Chondrocyte (in vitro differentiated cells): Measurements from ENCODE around the gene INPP5D. TPM values are rescaled to one million over a fixed set of nuclear protein-coding genes. Genes with fewer than 3 reads are reported as not detected.
"Not testable (repeated sequence)": the region's sequence is repeated elsewhere in the genome, so short reads cannot be mapped to it uniquely, and the experiment has no call there.

ENCODE experiments used
- DNase-seq: peaks from one replicate; pipeline ENCODE4 v3.0.0; 2021; ENCODE audit warnings: mixed read lengths, low spot score
- H3K27ac Mint-ChIP-seq: one replicate; pipeline ENCODE4 v1.8.0; 2021; ENCODE audit warnings: mild to moderate bottlenecking, moderate library complexity, mixed read lengths; ENCODE audit not compliant: unreplicated experiment
- H3K27me3 Mint-ChIP-seq: 2 replicates; pipeline ENCODE4 v1.8.0; 2021; ENCODE audit warnings: low read depth, mixed read lengths
- H3K36me3 Mint-ChIP-seq: 2 replicates; pipeline ENCODE4 v1.8.0; 2021; ENCODE audit warnings: low read depth, mixed read lengths
- H3K4me1 Mint-ChIP-seq: 2 replicates; pipeline ENCODE4 v1.8.0; 2021; ENCODE audit warnings: low read depth, mild to moderate bottlenecking, mixed read lengths
- H3K4me3 Mint-ChIP-seq: one replicate; pipeline ENCODE4 v1.8.0; 2021; ENCODE audit warnings: mild to moderate bottlenecking, moderate library complexity, mixed read lengths; ENCODE audit not compliant: unreplicated experiment
- H3K9me3 Mint-ChIP-seq: 2 replicates; pipeline ENCODE4 v1.8.0; 2021; ENCODE audit warnings: low read depth, mixed read lengths
- CTCF ChIP-seq: fragments of 200-600 bp; sonication (generic); IDR thresholded peaks from 2 replicates; pipeline ENCODE4 v1.5.0; 2021; ENCODE audit warnings: antibody characterized with exemption, mild to moderate bottlenecking, moderate library complexity
- total RNA-seq: library from RNA; stranded (reverse); gene quantifications from 3 replicates; pipeline ENCODE4 v1.2.1, GENCODE V29; 2021

INPP5D gene
- total RNA-seq, 1 donor from 2014 or later = 0.20 TPM

GRCh38 chr2:233063269-233063975, 3.3 kb downstream of the INPP5D start:
- peaks cover under 1% of the 10 kb centered on the region for H3K27me3 Mint-ChIP-seq
- no peaks in the 10 kb centered on the region for H3K36me3 Mint-ChIP-seq
- no peak overlapping the region for H3K4me3 Mint-ChIP-seq
- DNase-seq = no peak
- TF ChIP-seq CTCF = no peak
- no peaks in the 10 kb centered on the region for H3K9me3 Mint-ChIP-seq
- no peak overlapping the region for H3K27ac Mint-ChIP-seq
- peaks cover 9% of the 10 kb centered on the region for H3K4me1 Mint-ChIP-seq

- Mint-ChIP-seq H3K36me3 (no peaks in the 10 kb centered on the region), H3K9me3 (no peaks in the 10 kb centered on the region), H3K27me3 (peaks cover 6% of the 10 kb centered on the region), H3K4me1 (peaks cover 9% of the 10 kb centered on the region), H3K4me3 (no peak overlapping the region), H3K27ac (no peak overlapping the region)
- DNase-seq = no peak
- no peak for TF ChIP-seq CTCF
These were observed 3.9 kb downstream of the INPP5D start for GRCh38 chr2:233063976-233064411.

GRCh38 chr2:233064530-233065199, 4.5 kb downstream of the INPP5D start:
- H3K4me3 Mint-ChIP-seq = no peak overlapping the region
- H3K27me3 Mint-ChIP-seq = peaks cover 8% of the 10 kb centered on the region
- peaks cover 9% of the 10 kb centered on the region for H3K4me1 Mint-ChIP-seq
- no peak for TF ChIP-seq CTCF
- DNase-seq = peak; percentile 25
- no peak overlapping the region for H3K27ac Mint-ChIP-seq
- H3K9me3 Mint-ChIP-seq = no peaks in the 10 kb centered on the region
- H3K36me3 Mint-ChIP-seq = no peaks in the 10 kb centered on the region

GRCh38 chr2:233065200-233065589, 5.1 kb downstream of the INPP5D start:
- H3K27me3 Mint-ChIP-seq = peaks cover 11% of the 10 kb centered on the region
- not testable (repeated sequence) for H3K36me3 Mint-ChIP-seq, H3K4me1 Mint-ChIP-seq, H3K4me3 Mint-ChIP-seq, H3K9me3 Mint-ChIP-seq, H3K27ac Mint-ChIP-seq
- DNase-seq = peak; percentile 4

- Mint-ChIP-seq H3K27me3 (peaks cover 11% of the 10 kb centered on the region), H3K27ac (no peak overlapping the region), H3K9me3 (no peaks in the 10 kb centered on the region), H3K4me3 (no peak overlapping the region), H3K36me3 (no peaks in the 10 kb centered on the region), H3K4me1 (peaks cover 9% of the 10 kb centered on the region)
- peak; percentile 56 for DNase-seq
- no peak for TF ChIP-seq CTCF
These were observed 5.9 kb downstream of the INPP5D start for GRCh38 chr2:233065954-233066470.
